HepG2 (cell line): ENCODE results near the gene NSMCE1. TPM values are rescaled to one million over a fixed set of nuclear protein-coding genes. Genes with fewer than 3 reads are reported as not detected.

ENCODE experiments used
- ARID2 ChIP-seq: sonication (generic); formaldehyde crosslinking; IDR thresholded peaks from 2 replicates; pipeline ENCODE4 v1.8.1; 2022; ENCODE audit warnings: mild to moderate bottlenecking, missing genetic modification reagents, borderline replicate concordance
- ATF7-NPFF ChIP-seq: sonication (generic); formaldehyde crosslinking; IDR thresholded peaks from 2 replicates; pipeline ENCODE4 v1.8.1; 2023; ENCODE audit warnings: mild to moderate bottlenecking, low read depth, missing genetic modification reagents, moderate library complexity
- BRD4 ChIP-seq: sonication (generic); formaldehyde crosslinking; IDR thresholded peaks from 2 replicates; pipeline ENCODE4 v1.4.0; 2020; ENCODE audit warnings: missing genetic modification reagents
- HES4 ChIP-seq: sonication (generic); formaldehyde crosslinking; IDR thresholded peaks from 2 replicates; pipeline ENCODE4 v1.9.0; 2021; ENCODE audit warnings: mild to moderate bottlenecking, missing genetic modification reagents, borderline replicate concordance
- HIVEP1 ChIP-seq: sonication (generic); formaldehyde crosslinking; IDR thresholded peaks from 2 replicates; pipeline ENCODE4 v1.4.0; 2020; ENCODE audit warnings: mild to moderate bottlenecking, missing genetic modification reagents
- HOXA9 ChIP-seq: sonication (generic); formaldehyde crosslinking; IDR thresholded peaks from 2 replicates; pipeline ENCODE4 v1.8.1; 2022; ENCODE audit warnings: missing genetic modification reagents, mild to moderate bottlenecking, moderate library complexity, borderline replicate concordance
- JUNB ChIP-seq: sonication (generic); formaldehyde crosslinking; IDR thresholded peaks from 2 replicates; pipeline ENCODE4 v1.8.0; 2022; ENCODE audit warnings: missing genetic modification reagents, mild to moderate bottlenecking, borderline replicate concordance
- POLR2AphosphoS2 ChIP-seq: IDR thresholded peaks from 2 replicates; pipeline ENCODE4 v1.6.1; 2011; ENCODE audit warnings: low read depth, low read length, improper control_type of control experiment
- REPIN1 ChIP-seq: sonication (generic); formaldehyde crosslinking; IDR thresholded peaks from 2 replicates; pipeline ENCODE4 v1.8.0; 2022; ENCODE audit warnings: missing genetic modification reagents, low read depth, mild to moderate bottlenecking, borderline replicate concordance
- SKI ChIP-seq: fragments of 450-650 bp; IDR thresholded peaks from one replicate; pipeline ENCODE4 v1.6.1; 2018; ENCODE audit warnings: mild to moderate bottlenecking; ENCODE audit not compliant: partially characterized antibody
- STAT5B ChIP-seq: sonication (generic); formaldehyde crosslinking; IDR thresholded peaks from 2 replicates; pipeline ENCODE4 v1.4.0; 2020; ENCODE audit warnings: missing genetic modification reagents
- TMF1 ChIP-seq: sonication (generic); formaldehyde crosslinking; IDR thresholded peaks from 2 replicates; pipeline ENCODE4 v1.8.1; 2022; ENCODE audit warnings: low read depth, missing genetic modification reagents
- ZBTB21 ChIP-seq: sonication (generic); formaldehyde crosslinking; IDR thresholded peaks from 2 replicates; pipeline ENCODE4 v1.4.0; 2020; ENCODE audit warnings: missing genetic modification reagents
- ZFP62 ChIP-seq: sonication (generic); formaldehyde crosslinking; IDR thresholded peaks from 2 replicates; pipeline ENCODE4 v1.4.0; 2020; ENCODE audit warnings: missing genetic modification reagents
- ZNF44 ChIP-seq: sonication (generic); formaldehyde crosslinking; IDR thresholded peaks from 2 replicates; pipeline ENCODE4 v1.5.1; 2020; ENCODE audit warnings: mild to moderate bottlenecking, missing genetic modification reagents
- ZNF530 ChIP-seq: sonication (generic); formaldehyde crosslinking; IDR thresholded peaks from 2 replicates; pipeline ENCODE4 v1.5.0; 2020; ENCODE audit warnings: low read depth, mild to moderate bottlenecking, missing genetic modification reagents
- ZNF577 ChIP-seq: sonication (generic); formaldehyde crosslinking; IDR thresholded peaks from 2 replicates; pipeline ENCODE4 v1.4.0; 2020; ENCODE audit warnings: mild to moderate bottlenecking, low read depth, missing genetic modification reagents, borderline replicate concordance
- ZNF850 ChIP-seq: sonication (generic); formaldehyde crosslinking; conservative IDR thresholded peaks from 2 replicates; pipeline ENCODE4 v1.9.0; 2021; ENCODE audit warnings: mild to moderate bottlenecking, missing genetic modification reagents
- ZSCAN9 ChIP-seq: IDR thresholded peaks from 2 replicates; pipeline ENCODE4 v1.6.1; 2016; ENCODE audit warnings: borderline replicate concordance
- polyA plus RNA-seq, 8 experiments: library from polyadenylated mRNA; depleted of rRNA in 3 of 8; stranded (reverse) in 7 of 8; unstranded in 1 of 8; fragments of >200 nt; fragmentation: Illumina TruSeq in 4 of 8; extraction: Trizol in 4 of 8; gene quantifications; 2 replicates each; pipeline versions ENCODE4 v1.2.1 to v1.2.3, GENCODE V29; 2011 to 2016; ENCODE audit warnings: low read depth in 4 of 8, missing spikeins in 1 of 8, mixed read lengths in 1 of 8; ENCODE audit not compliant: insufficient read depth in 1 of 8
- total RNA-seq, 5 experiments: library from RNA; depleted of rRNA; stranded (reverse); fragments of >200 nt; fragmentation: Illumina TruSeq; extraction: Trizol; gene quantifications; 2 replicates each; pipeline ENCODE4 v1.2.3, GENCODE V29; 2016; ENCODE audit warnings: low read depth in 1 of 5
- TF ChIP-seq, protein P1 (sequence below): sonication (generic); formaldehyde crosslinking; IDR thresholded peaks from 2 replicates; pipeline ENCODE4 v1.9.0; 2021; ENCODE audit warnings: missing genetic modification reagents, borderline replicate concordance
- TF ChIP-seq, protein P2 (sequence below): sonication (generic); formaldehyde crosslinking; IDR thresholded peaks from 2 replicates; pipeline ENCODE4 v1.8.0; 2022; ENCODE audit warnings: mild to moderate bottlenecking, missing genetic modification reagents, moderate library complexity
- TF ChIP-seq, protein P3 (sequence below): sonication (generic); formaldehyde crosslinking; IDR thresholded peaks from 2 replicates; pipeline ENCODE4 v1.8.1; 2023; ENCODE audit warnings: mild to moderate bottlenecking, missing genetic modification reagents
- TF ChIP-seq, protein P4 (sequence below): conservative IDR thresholded peaks from 2 replicates; pipeline ENCODE4 v1.6.1; 2018; ENCODE audit warnings: missing genetic modification reagents

NSMCE1 gene
- total and polyA plus RNA-seq, 2 of the 13 experiments (the other 11 are each of a cell fraction or from before 2014, with no cell fraction given), result 42.7 to 52.9 TPM

DNA sequence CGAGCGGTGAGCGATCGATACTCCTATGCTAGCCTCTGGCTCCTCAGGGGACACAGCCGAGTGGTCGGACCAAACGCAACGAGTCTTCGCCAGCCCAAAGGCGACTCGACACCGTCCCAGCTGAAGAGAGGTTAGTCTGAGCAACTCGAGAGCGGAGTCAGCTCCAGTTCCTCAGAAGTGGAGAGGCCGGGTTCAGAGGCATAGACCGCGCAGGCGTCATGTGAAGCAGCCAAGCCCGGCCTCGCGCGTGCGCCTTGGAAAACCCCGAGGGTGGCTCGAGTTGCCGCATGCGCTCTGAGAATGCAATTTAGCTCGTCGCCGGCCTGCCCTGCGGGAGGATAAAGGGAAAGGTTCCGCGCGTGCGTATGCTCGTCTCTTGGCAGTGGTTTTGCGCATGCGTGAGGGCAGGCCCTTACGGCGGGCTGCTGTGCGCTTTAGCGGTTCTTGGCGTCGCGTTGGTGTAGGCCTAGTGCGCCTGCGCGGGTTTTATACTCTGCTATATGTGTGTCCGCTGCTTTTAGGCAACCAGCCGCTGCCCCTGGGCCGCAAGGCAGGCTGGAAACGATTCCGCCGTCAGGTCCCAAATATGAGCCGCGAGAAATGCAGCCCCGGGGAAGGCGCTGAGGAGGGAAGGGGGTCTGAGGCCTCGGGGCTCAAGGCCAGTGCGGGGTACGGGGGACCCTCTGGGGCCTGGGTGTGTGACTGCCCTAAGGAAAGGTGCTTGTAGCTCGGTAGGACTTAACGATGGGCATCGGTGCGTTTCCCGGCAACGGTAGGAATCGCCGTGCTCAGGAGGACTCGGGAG lies 64.9 kb downstream of the NSMCE1 start, which contains the start of gene KDM8 (continued):
- TF ChIP-seq, protein P1, sequence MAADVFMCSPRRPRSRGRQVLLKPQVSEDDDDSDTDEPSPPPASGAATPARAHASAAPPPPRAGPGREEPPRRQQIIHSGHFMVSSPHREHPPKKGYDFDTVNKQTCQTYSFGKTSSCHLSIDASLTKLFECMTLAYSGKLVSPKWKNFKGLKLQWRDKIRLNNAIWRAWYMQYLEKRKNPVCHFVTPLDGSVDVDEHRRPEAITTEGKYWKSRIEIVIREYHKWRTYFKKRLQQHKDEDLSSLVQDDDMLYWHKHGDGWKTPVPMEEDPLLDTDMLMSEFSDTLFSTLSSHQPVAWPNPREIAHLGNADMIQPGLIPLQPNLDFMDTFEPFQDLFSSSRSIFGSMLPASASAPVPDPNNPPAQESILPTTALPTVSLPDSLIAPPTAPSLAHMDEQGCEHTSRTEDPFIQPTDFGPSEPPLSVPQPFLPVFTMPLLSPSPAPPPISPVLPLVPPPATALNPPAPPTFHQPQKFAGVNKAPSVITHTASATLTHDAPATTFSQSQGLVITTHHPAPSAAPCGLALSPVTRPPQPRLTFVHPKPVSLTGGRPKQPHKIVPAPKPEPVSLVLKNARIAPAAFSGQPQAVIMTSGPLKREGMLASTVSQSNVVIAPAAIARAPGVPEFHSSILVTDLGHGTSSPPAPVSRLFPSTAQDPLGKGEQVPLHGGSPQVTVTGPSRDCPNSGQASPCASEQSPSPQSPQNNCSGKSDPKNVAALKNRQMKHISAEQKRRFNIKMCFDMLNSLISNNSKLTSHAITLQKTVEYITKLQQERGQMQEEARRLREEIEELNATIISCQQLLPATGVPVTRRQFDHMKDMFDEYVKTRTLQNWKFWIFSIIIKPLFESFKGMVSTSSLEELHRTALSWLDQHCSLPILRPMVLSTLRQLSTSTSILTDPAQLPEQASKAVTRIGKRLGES (CRISPR knock-in tag), result no peak
- TF ChIP-seq ZBTB21 (peak; percentile 71; the same call in 1 of the 2 replicates), ZNF850 (CRISPR knock-in tag) (no peak), JUNB (CRISPR knock-in tag) (no peak), ZNF577 (CRISPR knock-in tag) (no peak), STAT5B (CRISPR knock-in tag) (peak; percentile 60; the same call in 1 of the 2 replicates), REPIN1 (CRISPR knock-in tag) (peak; percentile 68), ZFP62 (CRISPR knock-in tag) (no peak), POLR2AphosphoS2 (peak; percentile 100; the same call in 1 of the 2 replicates), ZNF44 (CRISPR knock-in tag) (peak; percentile 91; the same call in 1 of the 2 replicates), ZNF530 (CRISPR knock-in tag) (no peak), ATF7-NPFF (CRISPR knock-in tag) (no peak), BRD4 (peak; percentile 82; the same call in 1 of the 2 replicates), ZSCAN9 (CRISPR knock-in tag) (peak; percentile 80; the same call in 1 of the 2 replicates), SKI (no peak), HES4 (CRISPR knock-in tag) (peak; percentile 79; the same call in 1 of the 2 replicates), HOXA9 (CRISPR knock-in tag) (0 out of 2 replicates have a peak, but pooled peaks have one; percentile 21), ARID2 (peak; percentile 97), TMF1 (CRISPR knock-in tag) (peak; percentile 90; the same call in 1 of the 2 replicates), HIVEP1 (CRISPR knock-in tag) (peak; percentile 88)
- TF ChIP-seq, protein P2, sequence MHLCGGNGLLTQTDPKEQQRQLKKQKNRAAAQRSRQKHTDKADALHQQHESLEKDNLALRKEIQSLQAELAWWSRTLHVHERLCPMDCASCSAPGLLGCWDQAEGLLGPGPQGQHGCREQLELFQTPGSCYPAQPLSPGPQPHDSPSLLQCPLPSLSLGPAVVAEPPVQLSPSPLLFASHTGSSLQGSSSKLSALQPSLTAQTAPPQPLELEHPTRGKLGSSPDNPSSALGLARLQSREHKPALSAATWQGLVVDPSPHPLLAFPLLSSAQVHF (CRISPR knock-in tag), result no peak
- TF ChIP-seq, protein P3, sequence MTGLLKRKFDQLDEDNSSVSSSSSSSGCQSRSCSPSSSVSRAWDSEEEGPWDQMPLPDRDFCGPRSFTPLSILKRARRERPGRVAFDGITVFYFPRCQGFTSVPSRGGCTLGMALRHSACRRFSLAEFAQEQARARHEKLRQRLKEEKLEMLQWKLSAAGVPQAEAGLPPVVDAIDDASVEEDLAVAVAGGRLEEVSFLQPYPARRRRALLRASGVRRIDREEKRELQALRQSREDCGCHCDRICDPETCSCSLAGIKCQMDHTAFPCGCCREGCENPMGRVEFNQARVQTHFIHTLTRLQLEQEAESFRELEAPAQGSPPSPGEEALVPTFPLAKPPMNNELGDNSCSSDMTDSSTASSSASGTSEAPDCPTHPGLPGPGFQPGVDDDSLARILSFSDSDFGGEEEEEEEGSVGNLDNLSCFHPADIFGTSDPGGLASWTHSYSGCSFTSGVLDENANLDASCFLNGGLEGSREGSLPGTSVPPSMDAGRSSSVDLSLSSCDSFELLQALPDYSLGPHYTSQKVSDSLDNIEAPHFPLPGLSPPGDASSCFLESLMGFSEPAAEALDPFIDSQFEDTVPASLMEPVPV (CRISPR knock-in tag), result peak; percentile 97
- TF ChIP-seq, protein P4, sequence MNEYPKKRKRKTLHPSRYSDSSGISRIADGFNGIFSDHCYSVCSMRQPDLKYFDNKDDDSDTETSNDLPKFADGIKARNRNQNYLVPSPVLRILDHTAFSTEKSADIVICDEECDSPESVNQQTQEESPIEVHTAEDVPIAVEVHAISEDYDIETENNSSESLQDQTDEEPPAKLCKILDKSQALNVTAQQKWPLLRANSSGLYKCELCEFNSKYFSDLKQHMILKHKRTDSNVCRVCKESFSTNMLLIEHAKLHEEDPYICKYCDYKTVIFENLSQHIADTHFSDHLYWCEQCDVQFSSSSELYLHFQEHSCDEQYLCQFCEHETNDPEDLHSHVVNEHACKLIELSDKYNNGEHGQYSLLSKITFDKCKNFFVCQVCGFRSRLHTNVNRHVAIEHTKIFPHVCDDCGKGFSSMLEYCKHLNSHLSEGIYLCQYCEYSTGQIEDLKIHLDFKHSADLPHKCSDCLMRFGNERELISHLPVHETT, result peak; percentile 91
